NCI-H82 treated with DMSO at 0.1 percent for 48 hours (cell line): ENCODE results near the gene PSMF1.

Source experiments
- DNase-seq: peaks from one replicate; lab custom pipeline; 2025; ENCODE audit not compliant: unreplicated experiment; lab: John Stamatoyannopoulos, UW

The PSMF1 gene

GRCh38 chr20:1163653-1164052, 45.3 kb downstream of the PSMF1 start:
- DNase-seq: no peak

- DNase-seq: no peak
Measured at GRCh38 chr20:1164871-1165270, 46.5 kb downstream of the PSMF1 start.

GRCh38 chr20:1165521-1165920, 47.1 kb downstream of the PSMF1 start:
- no peak for DNase-seq

GRCh38 chr20:1165941-1166340, 47.5 kb downstream of the PSMF1 start:
- DNase-seq: no peak

GRCh38 chr20:1166948-1167720, 48.7 kb downstream of the PSMF1 start:
- no peak for DNase-seq

GRCh38 chr20:1169224-1169623, 50.8 kb downstream of the PSMF1 start:
- no peak for DNase-seq

GRCh38 chr20:1171461-1172093, 53.2 kb downstream of the PSMF1 start:
- no peak for DNase-seq

GRCh38 chr20:1173698-1174097, 55.3 kb downstream of the PSMF1 start:
- DNase-seq: no peak

GRCh38 chr20:1174787-1175186, 56.4 kb downstream of the PSMF1 start:
- DNase-seq: no peak

GRCh38 chr20:1177680-1178079, 59.3 kb downstream of the PSMF1 start:
- DNase-seq: no peak

GRCh38 chr20:1178103-1178502, 59.7 kb downstream of the PSMF1 start:
- no peak for DNase-seq

- no peak for DNase-seq
Measured at GRCh38 chr20:1178623-1179022, 60.2 kb downstream of the PSMF1 start.

GRCh38 chr20:1180949-1181348, 62.5 kb downstream of the PSMF1 start:
- no peak for DNase-seq

- no peak for DNase-seq
Measured at GRCh38 chr20:1182106-1182505, 63.7 kb downstream of the PSMF1 start.

- no peak for DNase-seq
Measured at GRCh38 chr20:1183153-1183552, 64.8 kb downstream of the PSMF1 start.

GRCh38 chr20:1184260-1184637, 65.8 kb downstream of the PSMF1 start:
- no peak for DNase-seq

GRCh38 chr20:1184638-1185315, 66.4 kb downstream of the PSMF1 start, which contains the start of gene TMEM74B:
TSS of gene TMEM74B (minus strand) at chr20:1184981. CDS start at chr20:1183801, 1,180 bp downstream.
- no peak for DNase-seq

GRCh38 chr20:1185316-1185741, 66.9 kb downstream of the PSMF1 start:
- DNase-seq: no peak

- DNase-seq: peak; percentile 9
Measured at GRCh38 chr20:1185790-1186334, 67.5 kb downstream of the PSMF1 start.

- no peak for DNase-seq
Measured at GRCh38 chr20:1186367-1186991, 68.1 kb downstream of the PSMF1 start.

- DNase-seq: no peak
Measured at GRCh38 chr20:1187605-1188171, 69.3 kb downstream of the PSMF1 start.
